ENCODE results near the gene TAOK2.

TAOK2 gene

DNA sequence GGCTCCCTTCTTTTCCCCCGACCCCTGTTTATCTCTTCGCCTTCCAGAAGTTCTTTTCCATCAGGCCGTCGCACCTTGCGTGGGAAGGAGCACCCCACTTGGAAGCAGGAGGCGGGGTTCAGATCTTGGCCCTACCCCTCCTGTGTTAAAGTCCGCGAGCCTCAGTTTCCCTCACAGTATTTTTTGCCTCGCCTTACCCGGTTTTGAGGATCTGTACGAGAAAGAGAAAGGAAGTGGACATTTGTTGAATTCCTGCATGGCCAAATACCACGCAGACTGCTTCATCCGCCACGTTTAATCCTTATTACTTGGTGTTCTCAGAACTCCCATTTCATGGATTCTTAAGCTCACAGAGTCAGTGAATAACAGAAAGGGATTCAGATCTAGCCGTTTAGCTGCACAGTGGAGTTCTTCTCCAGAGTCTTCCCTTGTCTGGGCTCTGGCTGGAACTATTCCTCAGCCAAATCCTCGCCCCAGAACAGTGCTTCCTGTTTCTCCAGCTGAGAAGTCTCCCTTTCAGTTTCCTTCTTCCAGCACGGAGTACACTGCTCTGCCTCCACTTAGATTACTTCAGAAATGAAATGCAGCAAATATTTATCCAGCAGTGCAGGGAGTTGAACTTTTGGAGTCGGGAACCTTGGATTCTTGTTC, 11.2 kb upstream of the TAOK2 start:
- DNase-seq (ENCODE audit: extremely low read depth in 1 of 2, low read depth in 1 of 2): no peak

DNA sequence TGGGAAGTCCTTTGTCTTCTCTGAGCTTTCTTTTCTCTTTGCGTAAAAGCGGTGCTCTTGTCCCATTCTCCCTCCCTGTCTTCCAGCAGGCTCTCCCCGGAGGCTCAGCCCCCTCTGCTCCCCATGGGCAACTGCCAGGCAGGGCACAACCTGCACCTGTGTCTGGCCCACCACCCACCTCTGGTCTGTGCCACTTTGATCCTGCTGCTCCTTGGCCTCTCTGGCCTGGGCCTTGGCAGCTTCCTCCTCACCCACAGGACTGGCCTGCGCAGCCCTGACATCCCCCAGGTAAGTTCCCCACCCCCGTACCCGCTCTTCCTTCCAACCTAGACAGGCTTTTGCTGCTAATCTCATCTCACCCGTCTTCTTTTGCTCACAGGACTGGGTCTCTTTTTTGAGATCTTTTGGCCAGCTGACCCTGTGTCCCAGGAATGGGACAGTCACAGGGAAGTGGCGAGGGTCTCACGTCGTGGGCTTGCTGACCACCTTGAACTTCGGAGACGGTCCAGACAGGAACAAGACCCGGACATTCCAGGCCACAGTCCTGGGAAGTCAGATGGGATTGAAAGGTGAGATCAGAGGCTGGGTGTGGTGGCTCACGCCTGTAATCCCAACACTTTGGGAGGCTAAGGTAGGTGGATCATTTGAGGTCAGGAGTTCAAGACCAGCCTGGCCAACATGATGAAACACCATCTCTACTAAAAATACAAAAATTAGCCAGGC, 10.5 kb upstream of the TAOK2 start:
- DNase-seq (ENCODE audit: extremely low read depth in 1 of 2, low read depth in 1 of 2): no peak

DNA sequence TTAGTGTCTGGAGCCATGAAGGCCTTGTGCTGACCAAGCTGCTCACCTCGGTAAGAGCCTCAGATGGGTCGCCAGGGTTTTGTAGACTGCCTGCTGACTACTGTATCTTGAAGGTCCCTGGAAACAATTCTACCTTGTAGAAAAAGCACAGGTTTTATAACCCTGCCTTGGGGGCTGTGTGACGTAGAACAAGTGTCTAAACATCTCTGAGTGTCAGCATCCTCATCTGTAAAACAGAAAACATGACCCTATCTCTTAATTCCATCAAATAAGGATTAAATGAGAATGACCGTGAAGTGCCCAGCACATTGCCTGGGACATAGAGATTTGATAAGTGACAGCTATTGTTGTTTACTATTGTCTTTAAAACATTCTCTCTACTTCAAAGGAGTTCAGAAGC, 5.5 kb upstream of the TAOK2 start:
- no peak for DNase-seq (ENCODE audit: extremely low read depth in 1 of 2, low read depth in 1 of 2)

DNA sequence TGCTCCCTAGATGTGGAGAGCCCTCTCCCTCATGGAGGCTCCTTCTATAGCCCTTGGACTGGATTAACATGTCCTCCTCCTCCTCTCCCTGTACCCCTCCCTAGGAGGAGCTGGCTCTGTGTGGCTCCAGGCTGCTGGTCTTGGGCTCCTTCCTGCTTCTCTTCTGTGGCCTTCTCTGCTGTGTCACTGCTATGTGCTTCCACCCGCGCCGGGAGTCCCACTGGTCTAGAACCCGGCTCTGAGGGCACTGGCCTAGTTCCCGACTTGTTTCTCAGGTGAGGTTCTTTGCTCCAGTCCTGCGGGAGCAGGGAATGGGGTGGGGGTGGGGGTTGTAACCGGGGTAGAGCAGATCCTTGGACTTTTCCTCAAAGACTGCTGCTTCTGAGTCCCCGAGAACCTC, 2.4 kb upstream of the TAOK2 start:
- no peak for DNase-seq (ENCODE audit: extremely low read depth in 1 of 2, low read depth in 1 of 2)

DNA sequence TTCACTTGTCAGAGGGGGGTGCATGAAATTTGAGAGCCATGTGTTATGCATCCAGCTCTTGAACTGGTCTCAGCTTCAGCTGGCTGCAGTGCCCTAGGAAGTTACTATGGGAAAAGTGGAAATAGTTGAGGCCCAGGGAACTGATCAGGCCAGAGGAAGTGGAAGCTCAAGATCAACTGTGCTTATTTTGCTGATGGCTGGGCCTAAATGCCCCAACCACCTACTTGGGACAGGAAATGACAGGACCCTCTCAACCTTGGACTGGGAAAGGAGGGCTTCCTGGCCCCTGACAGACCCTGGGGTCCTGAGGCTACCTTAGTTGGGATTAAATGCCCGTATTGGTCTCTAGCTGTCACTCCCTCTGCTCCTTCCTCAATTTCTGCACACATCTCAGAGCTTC, 1.2 kb upstream of the TAOK2 start:
- no peak for DNase-seq (ENCODE audit: extremely low read depth in 1 of 2, low read depth in 1 of 2)

DNA sequence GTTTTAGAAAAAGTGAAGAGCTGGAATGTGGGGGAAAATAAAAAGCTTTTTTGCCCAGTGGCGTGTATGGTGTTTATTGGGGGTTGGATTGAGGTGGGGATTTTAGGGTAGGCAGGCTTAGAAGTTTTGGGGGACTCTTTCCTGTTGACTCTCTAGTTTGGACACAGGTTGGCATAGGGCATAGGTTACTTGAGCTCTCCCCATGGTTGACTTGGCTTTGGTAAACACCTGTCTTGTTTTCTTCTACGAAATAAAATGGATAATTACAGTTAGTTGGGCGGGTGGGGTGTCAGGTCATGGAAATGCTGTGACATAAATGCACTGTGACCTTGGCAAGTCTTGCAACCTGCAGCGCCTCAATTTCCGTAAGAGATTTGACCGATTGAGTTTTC, 680 bp upstream of the TAOK2 start:
- DNase-seq (ENCODE audit: extremely low read depth in 1 of 2, low read depth in 1 of 2): no peak

GRCh38 chr16:29974291-29975133, 844 bp downstream of the TAOK2 start:
- DNase-seq (ENCODE audit: extremely low read depth in 1 of 2, low read depth in 1 of 2): no peak

- no peak for DNase-seq (ENCODE audit: extremely low read depth in 1 of 2, low read depth in 1 of 2)
Measured at GRCh38 chr16:29975134-29975538, 1.5 kb downstream of the TAOK2 start.

GRCh38 chr16:29975811-29976511, 2.3 kb downstream of the TAOK2 start:
- DNase-seq (ENCODE audit: extremely low read depth in 1 of 2, low read depth in 1 of 2): no peak

GRCh38 chr16:29977063-29977825, 3.6 kb downstream of the TAOK2 start:
- DNase-seq (ENCODE audit: extremely low read depth in 1 of 2, low read depth in 1 of 2): no peak

DNA sequence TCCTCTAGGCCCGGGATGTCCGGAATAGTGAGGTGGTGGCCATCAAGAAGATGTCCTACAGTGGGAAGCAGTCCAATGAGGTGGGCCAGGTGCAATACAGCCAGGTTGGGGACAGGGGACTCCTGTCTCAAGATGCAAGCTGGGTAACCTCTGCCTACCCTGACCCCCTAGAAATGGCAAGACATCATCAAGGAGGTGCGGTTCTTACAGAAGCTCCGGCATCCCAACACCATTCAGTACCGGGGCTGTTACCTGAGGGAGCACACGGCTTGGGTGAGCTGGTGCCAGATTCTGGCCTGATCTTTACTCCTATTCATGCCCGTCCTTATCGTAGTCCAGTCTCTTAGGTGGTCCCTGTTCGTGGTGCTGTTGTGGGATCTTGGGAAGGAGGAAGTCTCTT, 4.4 kb downstream of the TAOK2 start:
- no peak for DNase-seq (ENCODE audit: extremely low read depth in 1 of 2, low read depth in 1 of 2)

DNA sequence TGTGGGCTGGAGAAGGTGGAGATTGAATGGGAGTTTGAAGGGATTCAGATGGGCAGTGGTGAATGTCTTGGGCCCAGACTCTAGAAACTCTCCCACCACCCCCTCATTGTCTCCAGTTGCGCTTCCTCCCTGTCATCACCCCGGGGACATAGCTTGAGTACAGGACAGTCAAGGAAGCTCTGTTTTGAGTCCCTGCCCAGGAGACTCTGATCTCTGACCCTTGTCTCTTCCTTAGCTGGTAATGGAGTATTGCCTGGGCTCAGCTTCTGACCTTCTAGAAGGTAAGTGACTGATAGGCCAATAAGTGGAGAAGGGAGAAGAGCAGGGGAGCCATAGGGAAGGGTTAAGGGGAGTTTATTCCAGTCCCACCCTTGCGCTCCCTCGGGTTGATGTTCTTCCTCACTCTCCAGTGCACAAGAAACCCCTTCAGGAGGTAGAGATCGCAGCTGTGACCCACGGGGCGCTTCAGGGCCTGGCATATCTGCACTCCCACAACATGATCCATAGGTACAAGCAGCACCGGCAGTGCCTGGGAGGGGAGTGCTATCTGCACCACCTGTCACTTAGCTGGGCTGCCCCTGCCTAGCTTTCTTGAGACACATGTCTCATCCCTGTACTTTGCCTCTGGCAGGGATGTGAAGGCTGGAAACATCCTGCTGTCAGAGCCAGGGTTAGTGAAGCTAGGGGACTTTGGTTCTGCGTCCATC, 5.0 kb downstream of the TAOK2 start:
- DNase-seq (ENCODE audit: extremely low read depth in 1 of 2, low read depth in 1 of 2): no peak

DNA sequence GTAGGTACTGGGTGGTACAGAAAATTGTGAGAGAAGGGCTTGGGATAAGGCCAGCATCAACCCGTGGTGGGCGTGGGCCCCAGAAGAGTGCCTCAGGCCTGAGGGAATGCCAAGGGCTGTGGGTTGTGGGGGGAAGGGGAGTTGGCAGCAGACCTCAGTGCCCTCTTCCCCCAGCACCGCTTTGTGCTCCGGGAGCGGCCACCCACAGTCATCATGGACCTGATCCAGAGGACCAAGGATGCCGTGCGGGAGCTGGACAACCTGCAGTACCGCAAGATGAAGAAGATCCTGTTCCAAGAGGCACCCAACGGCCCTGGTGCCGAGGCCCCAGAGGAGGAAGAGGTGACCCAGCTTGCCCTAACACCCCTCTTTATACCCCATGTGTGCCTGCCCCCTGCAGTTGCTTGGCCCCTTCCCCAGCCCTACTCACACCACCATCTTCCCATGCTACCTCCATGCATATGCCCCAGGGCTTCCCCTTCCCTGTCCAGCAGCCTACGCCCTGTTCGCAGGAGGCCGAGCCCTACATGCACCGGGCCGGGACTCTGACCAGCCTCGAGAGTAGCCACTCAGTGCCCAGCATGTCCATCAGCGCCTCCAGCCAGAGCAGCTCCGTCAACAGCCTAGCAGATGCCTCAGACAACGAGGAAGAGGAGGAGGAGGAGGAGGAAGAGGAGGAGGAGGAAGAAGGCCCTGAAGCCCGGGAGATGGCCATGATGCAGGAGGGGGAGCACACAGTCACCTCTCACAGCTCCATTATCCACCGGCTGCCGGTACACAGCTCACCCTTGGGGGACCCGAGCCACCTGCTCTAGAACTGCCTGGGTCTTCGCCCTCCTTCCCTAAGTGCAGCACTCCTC, 9.1 kb downstream of the TAOK2 start:
- DNase-seq (ENCODE audit: extremely low read depth in 1 of 2, low read depth in 1 of 2): no peak

GRCh38 chr16:29983420-29984136, 9.9 kb downstream of the TAOK2 start:
- DNase-seq (ENCODE audit: extremely low read depth in 1 of 2, low read depth in 1 of 2): no peak

- no peak for DNase-seq (ENCODE audit: extremely low read depth in 1 of 2, low read depth in 1 of 2)
Measured at GRCh38 chr16:29984137-29984763, 10.6 kb downstream of the TAOK2 start.

- DNase-seq (ENCODE audit: extremely low read depth in 1 of 2, low read depth in 1 of 2): no peak
Measured at GRCh38 chr16:29984764-29985147, 11.1 kb downstream of the TAOK2 start.

- DNase-seq (ENCODE audit: extremely low read depth in 1 of 2, low read depth in 1 of 2): no peak
Measured at GRCh38 chr16:29985271-29985811, 11.7 kb downstream of the TAOK2 start.

GRCh38 chr16:29986231-29986630, 12.6 kb downstream of the TAOK2 start:
- no peak for DNase-seq (ENCODE audit: extremely low read depth in 1 of 2, low read depth in 1 of 2)

Data from stimulated activated CD8-positive, alpha-beta memory T cell treated with anti-CD3 and anti-CD28 coated beads, Interleukin-7, amount 100 ng/mL, for 48 hours (primary cell).